GM06990 (cell line): Measurements from ENCODE around the gene H2BW2.
"Not testable (repeated sequence)": the region's sequence is repeated elsewhere in the genome, so short reads cannot be mapped to it uniquely, and the experiment has no call there.

Experiments
- DNase-seq: peaks from one replicate; pipeline ENCODE4 v3.0.0-alpha.2; 2011; ENCODE audit not compliant: insufficient read length; ENCODE audit errors: extremely low read depth
- H3K27me3 ChIP-seq: replicated peaks from 2 replicates; pipeline ENCODE4 v1.6.0; 2011; ENCODE audit warnings: low read length; ENCODE audit not compliant: control insufficient read depth, insufficient read depth
- H3K36me3 ChIP-seq: 2 replicates; pipeline ENCODE4 v1.5.1; 2011; ENCODE audit warnings: low read length; ENCODE audit not compliant: control insufficient read depth, insufficient read depth
- H3K4me3 ChIP-seq: replicated peaks from 2 replicates; pipeline ENCODE4 v1.5.1; 2011; ENCODE audit warnings: low read depth, mild to moderate bottlenecking, control low read depth, low read length
- TF ChIP-seq, protein P1 (sequence below): IDR thresholded peaks from 2 replicates; pipeline ENCODE4 v1.5.1; 2011; ENCODE audit warnings: low read length, control low read depth, mild to moderate bottlenecking, inconsistent platforms; ENCODE audit not compliant: insufficient read depth, poor library complexity, severe bottlenecking

H2BW2 gene

DNA sequence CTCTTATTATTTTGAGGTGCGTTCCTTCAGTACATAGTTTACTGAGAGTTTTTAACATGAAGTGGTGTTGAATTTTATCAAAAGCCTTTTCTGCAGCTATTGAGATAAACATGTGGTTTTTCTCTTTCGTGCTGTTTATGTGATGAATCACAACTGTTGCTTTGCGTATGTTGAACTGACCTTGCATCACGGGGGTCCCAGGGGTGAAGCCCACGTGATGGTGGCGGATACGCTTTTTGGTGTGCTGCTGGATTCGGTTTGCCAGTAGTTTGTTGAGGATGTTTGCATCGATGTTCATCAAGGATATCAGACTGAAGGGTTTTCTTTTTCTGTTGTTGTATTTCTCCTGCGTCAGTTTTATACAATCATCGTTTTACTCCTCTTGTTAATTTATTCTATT is 21.6 kb upstream of the H2BW2 start:
- H3K36me3 ChIP-seq, result no peaks in the 10 kb centered on the region
- H3K4me3 ChIP-seq, result no peak overlapping the region
- TF ChIP-seq, protein P1, sequence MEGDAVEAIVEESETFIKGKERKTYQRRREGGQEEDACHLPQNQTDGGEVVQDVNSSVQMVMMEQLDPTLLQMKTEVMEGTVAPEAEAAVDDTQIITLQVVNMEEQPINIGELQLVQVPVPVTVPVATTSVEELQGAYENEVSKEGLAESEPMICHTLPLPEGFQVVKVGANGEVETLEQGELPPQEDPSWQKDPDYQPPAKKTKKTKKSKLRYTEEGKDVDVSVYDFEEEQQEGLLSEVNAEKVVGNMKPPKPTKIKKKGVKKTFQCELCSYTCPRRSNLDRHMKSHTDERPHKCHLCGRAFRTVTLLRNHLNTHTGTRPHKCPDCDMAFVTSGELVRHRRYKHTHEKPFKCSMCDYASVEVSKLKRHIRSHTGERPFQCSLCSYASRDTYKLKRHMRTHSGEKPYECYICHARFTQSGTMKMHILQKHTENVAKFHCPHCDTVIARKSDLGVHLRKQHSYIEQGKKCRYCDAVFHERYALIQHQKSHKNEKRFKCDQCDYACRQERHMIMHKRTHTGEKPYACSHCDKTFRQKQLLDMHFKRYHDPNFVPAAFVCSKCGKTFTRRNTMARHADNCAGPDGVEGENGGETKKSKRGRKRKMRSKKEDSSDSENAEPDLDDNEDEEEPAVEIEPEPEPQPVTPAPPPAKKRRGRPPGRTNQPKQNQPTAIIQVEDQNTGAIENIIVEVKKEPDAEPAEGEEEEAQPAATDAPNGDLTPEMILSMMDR, result no peak
- H3K27me3 ChIP-seq, result no peaks in the 10 kb centered on the region; the same call in 1 of the 2 replicates
- no peak for DNase-seq

DNA sequence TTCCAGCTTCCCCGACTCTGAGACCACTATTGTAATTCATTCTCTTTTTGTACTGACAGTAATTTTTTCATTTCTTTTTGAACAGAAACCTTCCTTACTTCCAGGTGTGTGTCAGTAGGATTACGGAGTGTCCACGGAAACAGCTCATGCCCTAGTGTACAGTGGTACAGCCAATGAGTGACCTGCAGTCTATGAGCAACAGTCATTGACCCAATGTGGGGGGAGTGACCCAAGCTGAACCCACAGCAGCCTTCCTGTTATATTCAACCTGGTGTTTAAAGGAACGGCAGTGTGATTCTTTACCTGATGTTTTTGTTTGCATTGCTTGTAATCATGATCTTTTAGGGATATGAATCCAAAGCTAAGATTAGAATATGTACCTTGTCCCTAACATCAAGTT is 1.2 kb downstream of the H2BW2 start:
- Histone ChIP-seq H3K36me3 (no peaks in the 10 kb centered on the region), H3K27me3 (no peaks in the 10 kb centered on the region; the same call in none of the 2 replicates), H3K4me3 (no peak overlapping the region)
- TF ChIP-seq, protein P1, result no peak
- no peak for DNase-seq

DNA sequence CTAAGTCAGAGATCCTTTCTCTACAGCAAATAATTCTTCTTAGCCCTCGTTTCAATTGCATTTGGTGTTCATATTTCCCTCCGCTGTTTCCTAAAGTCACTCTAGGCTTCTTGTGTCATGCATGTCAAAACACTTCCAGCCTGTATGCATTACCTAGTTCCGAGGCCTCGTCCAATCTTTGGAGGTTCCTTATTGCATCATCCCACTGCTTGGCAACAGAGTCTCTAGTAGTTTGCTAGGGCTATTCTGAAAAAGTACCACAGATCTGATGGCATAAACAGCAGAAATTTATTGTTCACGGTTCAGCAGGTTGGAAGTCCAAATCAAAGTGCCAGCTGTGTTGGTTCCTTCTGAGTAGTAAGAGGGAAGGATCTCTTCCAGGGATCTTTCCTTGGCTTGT is 5.9 kb downstream of the H2BW2 start:
- TF ChIP-seq, protein P1, result no peak

DNA sequence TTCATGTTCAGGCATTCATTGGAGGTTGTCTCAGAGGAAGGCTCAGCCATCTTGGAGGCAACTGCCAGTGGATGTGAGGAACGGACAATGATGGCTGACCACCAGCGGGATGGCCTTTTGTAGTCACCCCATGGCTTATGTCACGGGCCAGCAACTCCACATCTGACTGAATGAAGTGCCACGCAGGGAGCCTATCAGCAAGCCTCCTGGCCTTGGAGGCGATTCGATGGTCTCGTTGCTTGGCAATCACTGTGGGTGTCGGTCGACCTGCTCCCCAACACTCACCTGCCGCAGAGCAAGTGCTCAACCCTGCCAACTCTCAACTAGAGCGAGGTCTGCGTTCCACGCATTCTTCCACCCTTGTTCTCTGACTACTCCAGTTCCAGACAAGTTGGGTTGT is 7.4 kb downstream of the H2BW2 start:
- no peaks in the 10 kb centered on the region for H3K36me3 ChIP-seq
- H3K4me3 ChIP-seq, result no peak overlapping the region
- TF ChIP-seq, protein P1, result no peak
- H3K27me3 ChIP-seq, result no peaks in the 10 kb centered on the region; the same call in none of the 2 replicates
- no peak for DNase-seq

More for the DNA sequence above, 5.9 kb downstream of the H2BW2 start:
- Histone ChIP-seq H3K36me3 (no peaks in the 10 kb centered on the region), H3K27me3 (no peaks in the 10 kb centered on the region; the same call in none of the 2 replicates), H3K4me3 (no peak overlapping the region)
- no peak for DNase-seq

DNA sequence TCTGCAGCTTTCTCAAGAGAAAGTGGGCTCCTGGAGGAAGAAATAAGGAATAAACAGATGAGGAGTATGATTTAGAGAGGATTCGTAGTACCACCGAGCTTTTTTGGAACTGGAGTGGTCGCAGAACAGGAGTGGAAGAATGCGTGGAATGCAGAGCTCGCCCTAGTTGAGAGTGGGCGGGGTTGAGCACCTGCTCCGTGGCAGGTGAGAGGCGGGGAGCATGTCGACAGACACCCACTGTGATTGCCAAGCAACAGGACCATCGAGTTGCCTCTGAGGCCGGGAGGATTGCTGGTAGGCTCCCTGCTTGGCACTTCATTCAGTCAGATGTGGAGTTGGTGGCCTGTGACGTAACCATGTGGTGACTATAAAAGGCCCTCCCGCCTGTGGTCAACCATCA is 15.2 kb downstream of the H2BW2 start:
- H3K27me3 ChIP-seq, DNase-seq, H3K36me3 ChIP-seq, H3K4me3 ChIP-seq: not testable (repeated sequence)

DNA sequence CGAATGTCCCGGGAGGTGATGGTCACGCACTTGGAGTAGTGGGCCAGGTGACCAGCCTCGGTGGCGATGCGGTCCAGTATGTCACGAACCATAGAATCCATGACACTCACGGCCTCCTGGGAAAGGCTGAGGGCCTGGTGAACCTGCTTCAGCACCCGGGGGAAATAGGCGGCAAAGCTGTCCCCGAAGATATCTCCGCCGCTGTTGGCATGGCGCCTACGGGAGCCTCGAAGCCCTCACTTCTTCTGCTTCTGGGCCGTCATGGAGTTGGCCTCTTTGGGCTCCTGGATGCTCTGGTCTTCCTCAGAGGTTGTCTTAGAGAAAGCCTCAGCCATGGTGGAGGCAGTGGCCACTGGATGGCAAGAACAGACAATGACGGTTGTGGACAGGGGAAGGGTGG is 22.9 kb downstream of the H2BW2 start:
- H3K27me3 ChIP-seq, H3K4me3 ChIP-seq, DNase-seq, H3K36me3 ChIP-seq: not testable (repeated sequence)

DNA sequence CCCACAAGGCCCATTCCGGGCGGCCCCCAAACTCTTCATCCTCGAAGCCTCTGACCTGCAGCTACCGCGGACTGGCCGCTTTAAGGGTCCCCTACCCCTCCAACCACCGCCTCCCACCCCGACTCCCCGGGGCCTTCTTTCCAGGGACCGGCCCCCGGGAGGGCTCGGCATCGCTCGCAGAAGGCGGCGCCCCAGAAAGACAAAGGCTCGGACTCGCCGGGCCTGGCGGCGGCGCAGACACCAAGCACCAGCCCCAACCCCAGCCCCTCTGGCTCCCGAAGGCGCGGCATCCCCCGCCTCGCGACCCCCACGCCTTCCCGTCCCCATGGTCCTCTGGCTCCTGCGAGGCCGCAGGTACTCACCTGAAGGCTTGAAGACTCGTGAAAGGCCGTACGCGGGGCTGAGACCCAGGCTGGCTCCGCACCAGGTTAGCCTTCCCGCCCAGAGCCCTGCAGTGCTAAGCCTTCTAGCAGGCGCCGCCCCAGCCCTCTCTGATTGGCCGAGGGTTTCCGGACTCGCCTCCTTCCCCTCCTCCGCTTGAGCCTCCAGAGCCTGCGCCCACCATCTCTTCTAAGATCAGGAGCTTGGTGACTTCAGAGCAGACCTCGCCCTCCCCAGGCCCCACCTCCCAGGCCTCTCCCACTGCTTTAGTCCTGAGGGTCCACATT is 36.2 kb downstream of the H2BW2 start, which contains the start of gene TMSB15C:
TMSB15C (minus strand) TSS at position 459 of the 668 bp plus-strand sequence.
- H3K27me3 ChIP-seq, DNase-seq, H3K4me3 ChIP-seq, H3K36me3 ChIP-seq: not testable (repeated sequence)

DNA sequence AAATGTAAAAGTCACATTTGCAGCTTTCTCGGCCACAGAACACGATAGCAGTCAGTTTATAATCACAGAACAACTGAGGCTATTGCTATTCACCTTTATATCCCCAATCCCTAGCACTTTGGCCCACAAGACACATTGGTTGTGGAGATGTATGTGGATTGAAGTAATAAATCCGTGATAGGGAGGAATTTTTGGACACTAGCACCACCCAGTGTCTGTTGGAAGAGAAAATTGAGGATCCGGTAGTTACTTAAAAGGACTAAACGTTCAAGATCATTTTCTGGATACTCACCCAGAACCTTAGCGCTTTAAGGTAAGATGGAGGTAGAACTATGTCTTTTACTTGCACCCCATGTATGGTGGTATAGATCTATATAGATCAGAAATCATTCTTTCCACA is 38.1 kb downstream of the H2BW2 start:
- not testable (repeated sequence) for DNase-seq, H3K27me3 ChIP-seq, H3K4me3 ChIP-seq, H3K36me3 ChIP-seq
